SK-N-SH (cell line): Measurements from ENCODE around the gene ST6GALNAC5. TPM values are rescaled to one million over a fixed set of nuclear protein-coding genes. Genes with fewer than 3 reads are reported as not detected.

Experiments
- CTCF ChIA-PET: fragments of 300-600, 350-600 bp; formaldehyde crosslinking; extraction: SDS; loops from one replicate; lab custom pipeline; 2021; lab: Yijun Ruan, JAX
- POLR2A ChIA-PET: fragments of 350-600 bp; sonication (Branson Sonifier 250); formaldehyde crosslinking; extraction: SDS; loops from one replicate; lab custom pipeline; 2020; ENCODE audit warnings: antibody characterized with exemption, inconsistent platforms; lab: Yijun Ruan, JAX
- DNase-seq: peaks from one replicate; pipeline ENCODE4 v3.0.0; 2012
- H2AFZ ChIP-seq: fragments of 200-600 bp; sonication (generic); 2 replicates; pipeline ENCODE4 v1.8.1; 2016; ENCODE audit warnings: antibody characterized with exemption, mild to moderate bottlenecking, low read depth
- H3F3A ChIP-seq: fragments of 200-600 bp; sonication (generic); replicated peaks from 2 replicates; pipeline ENCODE3; 2016; ENCODE audit warnings: antibody characterized with exemption, mild to moderate bottlenecking; ENCODE audit not compliant: insufficient read depth
- H3K27ac ChIP-seq, 2 experiments: fragments of 200-500 bp in 1 of 2; fragments of 200-600 bp in 1 of 2; sonication (Bioruptor generic) in 1 of 2; sonication (generic), shearing (Covaris generic) in 1 of 2; 2 replicates each; pipeline versions ENCODE4 v1.5.1 to v1.6.1; 2014 to 2016; ENCODE audit warnings: low read depth in 2 of 2, inconsistent platforms in 1 of 2, low read length in 1 of 2, mild to moderate bottlenecking in 1 of 2, mixed read lengths in 1 of 2
- H3K27me3 ChIP-seq: fragments of 200-600 bp; sonication (generic), shearing (Covaris generic); 2 replicates; pipeline ENCODE4 v1.6.1; 2016; ENCODE audit warnings: mixed run types; ENCODE audit not compliant: insufficient read depth
- H3K36me3 ChIP-seq, 2 experiments: fragments of 200-500 bp in 1 of 2; fragments of 200-600 bp in 1 of 2; sonication (Bioruptor generic) in 1 of 2; sonication (generic) in 1 of 2; replicated peaks in 1 of 2; 2 replicates each; pipeline versions ENCODE3 to v1.5.1; 2014 to 2016; ENCODE audit warnings: low read length in 1 of 2, mild to moderate bottlenecking in 1 of 2; ENCODE audit not compliant: insufficient read depth in 2 of 2, control insufficient read depth in 1 of 2
- H3K4me1 ChIP-seq, 2 experiments: fragments of 200-500 bp in 1 of 2; fragments of 200-600 bp in 1 of 2; sonication (Bioruptor generic) in 1 of 2; sonication (generic), shearing (Covaris generic) in 1 of 2; 2 replicates each; pipeline versions ENCODE4 v1.5.1 to v1.6.1; 2014 to 2016; ENCODE audit warnings: low read depth in 1 of 2, low read length in 1 of 2, mixed run types in 1 of 2; ENCODE audit not compliant: insufficient read depth in 2 of 2, control insufficient read depth in 1 of 2
- H3K4me2 ChIP-seq: fragments of 200-600 bp; sonication (generic), shearing (Covaris generic); 2 replicates; pipeline ENCODE4 v1.6.1; 2017; ENCODE audit warnings: mixed run types
- H3K4me3 ChIP-seq, 2 experiments: fragments of 200-500 bp in 1 of 2; fragments of 200-600 bp in 1 of 2; sonication (Bioruptor generic) in 1 of 2; sonication (generic), shearing (Covaris generic) in 1 of 2; 2 replicates each; pipeline versions ENCODE4 v1.5.1 to v1.8.1; 2014 to 2016; ENCODE audit warnings: low read depth in 2 of 2, inconsistent platforms in 1 of 2, low read length in 1 of 2, mild to moderate bottlenecking in 1 of 2, mixed read lengths in 1 of 2, moderate library complexity in 1 of 2
- H3K79me2 ChIP-seq: fragments of 200-600 bp; sonication (generic); 2 replicates; pipeline ENCODE4 v1.8.1; 2017; ENCODE audit warnings: mild to moderate bottlenecking; ENCODE audit not compliant: insufficient read depth
- H3K9ac ChIP-seq: fragments of 200-600 bp; sonication (generic); 2 replicates; pipeline ENCODE4 v1.6.1; 2017; ENCODE audit warnings: mixed run types
- H3K9me2 ChIP-seq: fragments of 200-600 bp; sonication (generic); 2 replicates; pipeline ENCODE4 v1.6.1; 2017; ENCODE audit warnings: mixed run types
- H3K9me3 ChIP-seq: fragments of 200-600 bp; sonication (generic); 2 replicates; pipeline ENCODE4 v1.6.1; 2017; ENCODE audit warnings: mixed run types, mild to moderate bottlenecking, moderate library complexity
- H4K20me1 ChIP-seq: fragments of 200-600 bp; sonication (generic); 2 replicates; pipeline ENCODE4 v1.6.1; 2017; ENCODE audit warnings: mild to moderate bottlenecking, mixed run types; ENCODE audit not compliant: insufficient read depth
- CTCF ChIP-seq: fragments of 200-600 bp; sonication (generic); IDR thresholded peaks from 2 replicates; pipeline ENCODE4 v1.6.1; 2017; ENCODE audit warnings: antibody characterized with exemption, mild to moderate bottlenecking, moderate library complexity
- ELF1 ChIP-seq: IDR thresholded peaks from 2 replicates; pipeline ENCODE4 v1.4.0; 2012
- EP300 ChIP-seq, 2 experiments: IDR thresholded peaks; 2 replicates each; pipeline versions ENCODE4 v1.4.0 to v1.6.1; 2012; ENCODE audit warnings: borderline replicate concordance in 1 of 2, low read depth in 1 of 2, low read length in 1 of 2
- EZH2phosphoT487 ChIP-seq: fragments of 200-600 bp; sonication (generic); IDR thresholded peaks from 2 replicates; pipeline ENCODE4 v1.6.1; 2017; ENCODE audit warnings: low read depth, mixed run types, mild to moderate bottlenecking, antibody characterized with exemption, moderate library complexity, borderline replicate concordance
- FOXJ3 ChIP-seq: sonication (generic); formaldehyde crosslinking; IDR thresholded peaks from 2 replicates; pipeline ENCODE4 v1.5.1; 2020; ENCODE audit warnings: mild to moderate bottlenecking, missing genetic modification reagents
- GATA2 ChIP-seq: sonication (generic); formaldehyde crosslinking; IDR thresholded peaks from 2 replicates; pipeline ENCODE4 v1.5.0; 2020; ENCODE audit warnings: mild to moderate bottlenecking, missing genetic modification reagents
- IRF3 ChIP-seq: fragments of 150-350 bp; IDR thresholded peaks from 2 replicates; pipeline ENCODE4 v1.6.1; 2016; ENCODE audit warnings: mild to moderate bottlenecking, low read depth, low read length
- JUND ChIP-seq: IDR thresholded peaks from 2 replicates; pipeline ENCODE4 v1.4.0; 2012
- MAX ChIP-seq: IDR thresholded peaks from 2 replicates; pipeline ENCODE4 v1.4.0; 2012; ENCODE audit warnings: low read depth
- NFIC ChIP-seq: IDR thresholded peaks from 2 replicates; pipeline ENCODE4 v1.4.0; 2012; ENCODE audit warnings: borderline replicate concordance
- PBX3 ChIP-seq: IDR thresholded peaks from 2 replicates; pipeline ENCODE4; 2012
- RCOR1 ChIP-seq: fragments of 150-350 bp; IDR thresholded peaks from 2 replicates; pipeline ENCODE4 v1.6.1; 2017; ENCODE audit warnings: antibody characterized with exemption, low read length
- REST ChIP-seq: IDR thresholded peaks from 2 replicates; pipeline ENCODE4 v1.6.1; 2012; ENCODE audit warnings: mild to moderate bottlenecking, low read depth, low read length, moderate library complexity
- SMC3 ChIP-seq: IDR thresholded peaks from 2 replicates; pipeline ENCODE4 v1.6.1; 2012; ENCODE audit warnings: low read depth, low read length, improper control_type of control experiment
- YY1 ChIP-seq: IDR thresholded peaks from 2 replicates; pipeline ENCODE4 v1.4.0; 2012; ENCODE audit warnings: low read depth, mild to moderate bottlenecking
- WGBS: methylation state at CpG from one replicate; pipeline ENCODE4 v1.1.6; 2017; ENCODE audit warnings: low lambda C conversion rate; 5-methylcytosine and 5-hydroxymethylcytosine counted together
- polyA plus RNA-seq, 3 experiments: library from polyadenylated mRNA; depleted of rRNA; stranded (reverse); fragments of >200 nt; gene quantifications; 2 replicates each; pipeline ENCODE4 v1.2.3, GENCODE V29; 2012

The ST6GALNAC5 gene
- polyA plus RNA-seq, 1 of the 3 experiments (the other 2 are of a cell fraction), result 10.6 TPM

- no peak for TF ChIP-seq REST
- TF ChIP-seq RCOR1, result no peak
- no peak for TF ChIP-seq SMC3
- peak; percentile 78 for TF ChIP-seq JUND
- no peak for TF ChIP-seq NFIC
- no peak for TF ChIP-seq EZH2phosphoT487
- TF ChIP-seq YY1, result no peak
- TF ChIP-seq ELF1, result no peak
- no peak for TF ChIP-seq FOXJ3 (CRISPR knock-in tag)
- peak in 1 of 2 experiments; percentile 56; a peak in 2 of 4 replicates for TF ChIP-seq EP300 (IDR thresholded peaks at IDR 0.05; ENCODE audit: borderline replicate concordance in 1 of 2, low read depth in 1 of 2, low read length in 1 of 2)
Observed at GRCh38 chr1:76826072-76826845, 41.0 kb upstream of the ST6GALNAC5 start (continued).

GRCh38 chr1:76827066-76827465, 40.2 kb upstream of the ST6GALNAC5 start:
- ChIA-PET CTCF (no interaction called here), POLR2A (no interaction called here)
- no peaks in the 10 kb centered on the region for H3K27me3 ChIP-seq
- no peak for DNase-seq
- 71% methylated on average over 2 of the region's 2 CpGs for WGBS
- H3K4me3 ChIP-seq, result no peak overlapping the region
- no peaks in the 10 kb centered on the region for H3F3A ChIP-seq
- H3K4me1 ChIP-seq, result peaks cover 0 to 9% of the 10 kb centered on the region in 2 experiments; a peak in 2 of 4 replicates
- H3K36me3 ChIP-seq, result no peaks in the 10 kb centered on the region
- H3K79me2 ChIP-seq, result no peaks in the 10 kb centered on the region
- TF ChIP-seq EZH2phosphoT487 (no peak), CTCF (no peak), FOXJ3 (CRISPR knock-in tag) (no peak), MAX (no peak), IRF3 (no peak), PBX3 (no peak), GATA2 (no peak)
- no peaks in the 10 kb centered on the region for H3K9me3 ChIP-seq
- H3K9ac ChIP-seq, result no peak overlapping the region
- H3K27ac ChIP-seq, result no peak overlapping the region
- H3K4me2 ChIP-seq, result no peak overlapping the region
- no peaks in the 10 kb centered on the region for H3K9me2 ChIP-seq
- H4K20me1 ChIP-seq, result no peaks in the 10 kb centered on the region
- no peak overlapping the region for H2AFZ ChIP-seq
